GM23338 (cell line): ENCODE measurements around the gene CRACDL. TPM values are rescaled to one million over a fixed set of nuclear protein-coding genes. Genes with fewer than 3 reads are reported as not detected.

Source experiments
- ATAC-seq: fragments of 200-7000 bp; cut with Tn5 transposase; 3 replicates; pipeline ENCODE4 v1.9.1; 2020
- DNase-seq: peaks from one replicate; pipeline ENCODE4 v3.0.0-alpha.2; 2015; ENCODE audit warnings: low spot score
- H2AFZ ChIP-seq: fragments of 200-600 bp; sonication (generic); 2 replicates; pipeline ENCODE4 v1.8.0; 2016; ENCODE audit warnings: antibody characterized with exemption, mild to moderate bottlenecking, moderate library complexity
- H3F3A ChIP-seq: fragments of 200-600 bp; sonication (generic); replicated peaks from 2 replicates; pipeline ENCODE4 v1.8.0; 2017; ENCODE audit warnings: antibody characterized with exemption, mixed run types, low read depth
- H3K27ac ChIP-seq: fragments of 200-600 bp; sonication (generic); 2 replicates; pipeline ENCODE4 v1.6.1; 2016; ENCODE audit warnings: low read depth
- H3K27me3 ChIP-seq: fragments of 200-600 bp; sonication (generic); 2 replicates; pipeline ENCODE4 v1.8.0; 2016; ENCODE audit warnings: mild to moderate bottlenecking, mixed run types, moderate library complexity; ENCODE audit not compliant: insufficient read depth
- H3K36me3 ChIP-seq: fragments of 200-600 bp; sonication (generic); 2 replicates; pipeline ENCODE4 v1.8.0; 2016; ENCODE audit warnings: mild to moderate bottlenecking; ENCODE audit not compliant: insufficient read depth
- H3K4me1 ChIP-seq: fragments of 200-600 bp; sonication (generic); 2 replicates; pipeline ENCODE4 v1.8.0; 2016; ENCODE audit warnings: mild to moderate bottlenecking, moderate library complexity; ENCODE audit not compliant: insufficient read depth
- H3K4me2 ChIP-seq: fragments of 200-600 bp; sonication (generic); 2 replicates; pipeline ENCODE4 v1.7.1; 2017; ENCODE audit warnings: mixed run types
- H3K4me3 ChIP-seq: fragments of 200-600 bp; sonication (generic); 2 replicates; pipeline ENCODE4 v1.6.1; 2016; ENCODE audit warnings: mixed run types
- H3K79me2 ChIP-seq: fragments of 200-600 bp; sonication (generic); replicated peaks from 2 replicates; pipeline ENCODE4 v1.8.0; 2017; ENCODE audit warnings: mild to moderate bottlenecking; ENCODE audit not compliant: insufficient read depth
- H3K9me2 ChIP-seq: fragments of 200-600 bp; sonication (generic); 2 replicates; pipeline ENCODE4 v1.8.0; 2017; ENCODE audit not compliant: insufficient read depth
- H4K20me1 ChIP-seq: fragments of 200-600 bp; sonication (generic); replicated peaks from 2 replicates; pipeline ENCODE4 v1.8.0; 2017; ENCODE audit warnings: mild to moderate bottlenecking; ENCODE audit not compliant: insufficient read depth
- H3K27ac Mint-ChIP-seq: 2 replicates; pipeline ENCODE4 v1.8.0; 2020; ENCODE audit warnings: inconsistent platforms, mild to moderate bottlenecking, moderate library complexity, mixed read lengths
- H3K27me3 Mint-ChIP-seq: 3 replicates; pipeline ENCODE4 v1.8.0; 2022; ENCODE audit warnings: low read depth, mild to moderate bottlenecking, moderate library complexity, mixed read lengths, inconsistent platforms; ENCODE audit not compliant: insufficient read depth, poor library complexity
- H3K36me3 Mint-ChIP-seq: 3 replicates; pipeline ENCODE4 v1.8.0; 2021; ENCODE audit warnings: low read depth, mild to moderate bottlenecking, inconsistent platforms, moderate library complexity, mixed read lengths
- H3K4me1 Mint-ChIP-seq: 3 replicates; pipeline ENCODE4 v1.8.0; 2020; ENCODE audit warnings: mild to moderate bottlenecking, inconsistent platforms, mixed read lengths
- H3K4me3 Mint-ChIP-seq: 3 replicates; pipeline ENCODE4 v1.8.0; 2021; ENCODE audit warnings: moderate library complexity, mild to moderate bottlenecking, inconsistent platforms, mixed read lengths
- H3K9me3 Mint-ChIP-seq: 3 replicates; pipeline ENCODE4 v1.8.0; 2020; ENCODE audit warnings: moderate library complexity, mild to moderate bottlenecking, inconsistent platforms, mixed read lengths
- CREB1 ChIP-seq: fragments of 250-450 bp; sonication (Bioruptor Pico); IDR thresholded peaks from 2 replicates; pipeline ENCODE4 v1.5.0; 2020; ENCODE audit warnings: low read depth, mild to moderate bottlenecking, moderate library complexity
- CTCF ChIP-seq, 2 experiments: fragments of 200-600 bp in 1 of 2; sonication (generic) in 1 of 2; conservative IDR thresholded peaks; 2 replicates each; pipeline versions ENCODE4 v1.5.1 to v1.6.1; 2016 to 2017; ENCODE audit warnings: antibody characterized with exemption in 2 of 2, low read depth in 2 of 2, mild to moderate bottlenecking in 2 of 2, moderate library complexity in 1 of 2
- EZH2 ChIP-seq: fragments of 200-600 bp; sonication (generic); IDR thresholded peaks from one replicate; pipeline ENCODE4 v1.8.0; 2017; ENCODE audit warnings: antibody characterized with exemption, mild to moderate bottlenecking, low read depth; ENCODE audit not compliant: unreplicated experiment
- EZH2phosphoT487 ChIP-seq: fragments of 200-600 bp; sonication (generic); IDR thresholded peaks from one replicate; pipeline ENCODE4 v1.8.1; 2018; ENCODE audit warnings: antibody characterized with exemption; ENCODE audit not compliant: unreplicated experiment
- JUNB ChIP-seq: IDR thresholded peaks from one replicate; pipeline ENCODE4 v1.6.1; 2016; ENCODE audit warnings: antibody characterized with exemption; ENCODE audit not compliant: unreplicated experiment
- NANOG ChIP-seq: IDR thresholded peaks from 2 replicates; pipeline ENCODE4 v1.6.1; 2016; ENCODE audit warnings: antibody characterized with exemption, borderline replicate concordance
- POLR2AphosphoS5 ChIP-seq: IDR thresholded peaks from 2 replicates; pipeline ENCODE4 v1.6.1; 2016; ENCODE audit warnings: antibody characterized with exemption, low read depth
- REST ChIP-seq: IDR thresholded peaks from one replicate; pipeline ENCODE4 v1.6.1; 2018; ENCODE audit warnings: antibody characterized with exemption; ENCODE audit not compliant: unreplicated experiment
- STAT1 ChIP-seq: IDR thresholded peaks from one replicate; pipeline ENCODE4 v1.6.1; 2016; ENCODE audit warnings: antibody characterized with exemption; ENCODE audit not compliant: unreplicated experiment
- ZNF114 ChIP-seq: fragments of 250-450 bp; sonication (Bioruptor Pico); IDR thresholded peaks from 2 replicates; pipeline ENCODE4 v1.5.0; 2020; ENCODE audit warnings: mild to moderate bottlenecking, moderate library complexity
- ZNF331 ChIP-seq: fragments of 250-450 bp; sonication (Bioruptor Pico); IDR thresholded peaks from 2 replicates; pipeline ENCODE4 v1.5.0; 2020; ENCODE audit warnings: low read depth, mild to moderate bottlenecking, moderate library complexity
- ZNF462 ChIP-seq: fragments of 250-450 bp; sonication (Bioruptor Pico); IDR thresholded peaks from 2 replicates; pipeline ENCODE4 v1.5.0; 2020; ENCODE audit warnings: mild to moderate bottlenecking, moderate library complexity
- polyA plus RNA-seq: library from polyadenylated mRNA; unstranded; fragments of >200 nt; fragmentation: Nextera tagmentation; extraction: Ambion mirVana; gene quantifications from 2 replicates; pipeline ENCODE4 v1.2.1, GENCODE V29; 2016
- total RNA-seq: library from RNA; depleted of rRNA; stranded (reverse); fragments of >200 nt; shearing (Covaris generic); gene quantifications from 2 replicates; pipeline ENCODE4 v1.2.3, GENCODE V29; 2014
- TF ChIP-seq, protein P1 (sequence below): IDR thresholded peaks from 2 replicates; pipeline ENCODE4 v1.6.1; 2016; ENCODE audit warnings: antibody characterized with exemption

Gene CRACDL
- total and polyA plus RNA-seq, 2 experiments from 2014 or later, result 0.14 to 0.16 TPM

DNA sequence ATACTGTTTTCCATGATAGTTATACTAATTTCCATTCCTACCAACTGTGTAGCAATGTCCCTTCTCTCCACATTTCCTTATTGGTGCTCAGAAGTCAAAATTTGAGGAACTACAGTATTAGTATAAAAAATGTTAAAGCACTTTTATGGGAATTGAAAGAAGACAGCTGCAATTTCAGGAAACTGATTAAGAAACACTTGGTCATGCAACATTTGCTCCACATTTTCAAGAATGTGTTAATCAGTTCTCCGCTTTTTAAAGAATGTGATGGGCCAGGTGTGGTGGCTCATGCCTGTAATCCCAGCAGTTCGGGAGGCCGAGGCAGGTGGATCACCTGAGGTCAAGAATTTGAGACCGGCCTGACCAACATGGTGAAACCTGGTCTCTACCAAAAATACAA is 171.5 kb downstream of the CRACDL start:
- Mint-ChIP-seq H3K9me3 (no peaks in the 10 kb centered on the region), H3K36me3 (no peaks in the 10 kb centered on the region), H3K4me1 (peaks cover 5% of the 10 kb centered on the region; the same call in 2 of the 3 replicates), H3K4me3 (no peak overlapping the region), H3K27ac (no peak overlapping the region), H3K27me3 (peaks cover under 1% of the 10 kb centered on the region)
- no peak overlapping the region for H3K4me3 ChIP-seq
- no peak overlapping the region for H3K27ac ChIP-seq
- H3K9me2 ChIP-seq, result no peaks in the 10 kb centered on the region
- no peaks in the 10 kb centered on the region for H3K27me3 ChIP-seq
- H2AFZ ChIP-seq, result no peak overlapping the region
- no peaks in the 10 kb centered on the region for H4K20me1 ChIP-seq
- no peaks in the 10 kb centered on the region for H3K36me3 ChIP-seq
- TF ChIP-seq POLR2AphosphoS5 (no peak), NANOG (no peak), ZNF114 (no peak), EZH2 (no peak), CREB1 (no peak), STAT1 (no peak), REST (no peak), ZNF462 (CRISPR knock-in tag) (no peak), JUNB (no peak), EZH2phosphoT487 (no peak), ZNF331 (no peak), CTCF (conservative IDR thresholded peaks at IDR 0.05; ENCODE audit: low read depth in 2 of 2) (no peak)
- TF ChIP-seq, protein P1, sequence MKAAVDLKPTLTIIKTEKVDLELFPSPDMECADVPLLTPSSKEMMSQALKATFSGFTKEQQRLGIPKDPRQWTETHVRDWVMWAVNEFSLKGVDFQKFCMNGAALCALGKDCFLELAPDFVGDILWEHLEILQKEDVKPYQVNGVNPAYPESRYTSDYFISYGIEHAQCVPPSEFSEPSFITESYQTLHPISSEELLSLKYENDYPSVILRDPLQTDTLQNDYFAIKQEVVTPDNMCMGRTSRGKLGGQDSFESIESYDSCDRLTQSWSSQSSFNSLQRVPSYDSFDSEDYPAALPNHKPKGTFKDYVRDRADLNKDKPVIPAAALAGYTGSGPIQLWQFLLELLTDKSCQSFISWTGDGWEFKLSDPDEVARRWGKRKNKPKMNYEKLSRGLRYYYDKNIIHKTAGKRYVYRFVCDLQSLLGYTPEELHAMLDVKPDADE, result no peak
- no peaks in the 10 kb centered on the region for H3K4me1 ChIP-seq
- H3K4me2 ChIP-seq, result no peak overlapping the region
- H3F3A ChIP-seq, result no peaks in the 10 kb centered on the region
- H3K79me2 ChIP-seq, result no peaks in the 10 kb centered on the region
- ATAC-seq (no peak), DNase-seq (no peak)
